ENCODE measurements around the gene ZNF140.

The ZNF140 gene

GRCh38 chr12:133061954-133062353 lies 18.8 kb upstream of the ZNF140 start:
- TF ChIP-seq PKNOX1 (IDR thresholded peaks at IDR 0.05), result no peak
- TF ChIP-seq ELF4 (IDR thresholded peaks at IDR 0.05), result no peak
- TF ChIP-seq ARNT (IDR thresholded peaks at IDR 0.05), result no peak
- no peak for TF ChIP-seq LEF1 (IDR thresholded peaks at IDR 0.05; ENCODE audit: borderline replicate concordance)
- TF ChIP-seq FOXA1 (IDR thresholded peaks at IDR 0.05), result no peak
- TF ChIP-seq SUZ12 (IDR thresholded peaks at IDR 0.05), result no peak
- no peak for TF ChIP-seq SP1 (IDR thresholded peaks at IDR 0.05)
- no peak for TF ChIP-seq L3MBTL2 (conservative IDR thresholded peaks at IDR 0.05)
- DNase-seq (ENCODE audit: extremely low spot score), result no peak
- POLR2A ChIA-PET, result no interaction called here
- CTCF ChIA-PET, result no interaction called here

GRCh38 chr12:133063556-133063955 lies 17.2 kb upstream of the ZNF140 start:
- TF ChIP-seq NFRKB (IDR thresholded peaks at IDR 0.05) (no peak), ELF4 (IDR thresholded peaks at IDR 0.05) (no peak), FOXA1 (IDR thresholded peaks at IDR 0.05) (no peak), HDGF (IDR thresholded peaks at IDR 0.05; ENCODE audit: borderline replicate concordance) (no peak), ARNT (IDR thresholded peaks at IDR 0.05) (no peak), BHLHE40 (IDR thresholded peaks at IDR 0.05; ENCODE audit: borderline replicate concordance) (no peak), TARDBP (IDR thresholded peaks at IDR 0.05) (no peak), FOXM1 (IDR thresholded peaks at IDR 0.05; ENCODE audit: borderline replicate concordance) (no peak), SUZ12 (IDR thresholded peaks at IDR 0.05) (no peak), CTBP1 (IDR thresholded peaks at IDR 0.05; ENCODE audit: borderline replicate concordance) (no peak), PKNOX1 (IDR thresholded peaks at IDR 0.05) (no peak), FOXK2 (IDR thresholded peaks at IDR 0.05) (no peak), SP1 (IDR thresholded peaks at IDR 0.05) (no peak), L3MBTL2 (conservative IDR thresholded peaks at IDR 0.05) (no peak), ZNF384 (IDR thresholded peaks at IDR 0.05) (no peak), LEF1 (IDR thresholded peaks at IDR 0.05; ENCODE audit: borderline replicate concordance) (no peak)
- POLR2A ChIA-PET, result no interaction called here
- DNase-seq (ENCODE audit: extremely low spot score), result no peak
- CTCF ChIA-PET, result no interaction called here

- TF ChIP-seq L3MBTL2 (conservative IDR thresholded peaks at IDR 0.05), result no peak
- no peak for TF ChIP-seq FOXA1 (IDR thresholded peaks at IDR 0.05)
- no peak for TF ChIP-seq SP1 (IDR thresholded peaks at IDR 0.05)
- TF ChIP-seq ELF4 (IDR thresholded peaks at IDR 0.05), result no peak
- TF ChIP-seq SUZ12 (IDR thresholded peaks at IDR 0.05), result no peak
- no peak for TF ChIP-seq FOXK2 (IDR thresholded peaks at IDR 0.05)
- no peak for TF ChIP-seq BHLHE40 (IDR thresholded peaks at IDR 0.05; ENCODE audit: borderline replicate concordance)
- no peak for TF ChIP-seq NFRKB (IDR thresholded peaks at IDR 0.05)
- no peak for TF ChIP-seq ARNT (IDR thresholded peaks at IDR 0.05)
- no peak for TF ChIP-seq HDGF (IDR thresholded peaks at IDR 0.05; ENCODE audit: borderline replicate concordance)
- TF ChIP-seq LEF1 (IDR thresholded peaks at IDR 0.05; ENCODE audit: borderline replicate concordance), result no peak
- no peak for TF ChIP-seq CTBP1 (IDR thresholded peaks at IDR 0.05; ENCODE audit: borderline replicate concordance)
- TF ChIP-seq PKNOX1 (IDR thresholded peaks at IDR 0.05), result no peak
- no peak for TF ChIP-seq ZNF384 (IDR thresholded peaks at IDR 0.05)
- no peak for TF ChIP-seq FOXM1 (IDR thresholded peaks at IDR 0.05; ENCODE audit: borderline replicate concordance)
- no peak for TF ChIP-seq TARDBP (IDR thresholded peaks at IDR 0.05)
- no peak for DNase-seq (ENCODE audit: extremely low spot score)
- ChIA-PET POLR2A (no interaction called here), CTCF (no interaction called here)
Measured at GRCh38 chr12:133073836-133074235, 6.9 kb upstream of the ZNF140 start.

- DNase-seq (ENCODE audit: extremely low spot score), result peak; percentile 87
- ChIA-PET CTCF (no interaction called here), POLR2A (interaction anchor here (0.6 to 2.4 kb wide), 7 partner anchors 42 to 193 kb away, joined by 3 to 7 read pairs (median 3); partner anchors contain the start of genes CHFR, ZNF10, ZNF268 and ZNF891)
- peak; percentile 92 for TF ChIP-seq ELF4 (IDR thresholded peaks at IDR 0.05)
- no peak for TF ChIP-seq SP1 (IDR thresholded peaks at IDR 0.05)
Measured at GRCh38 chr12:133080026-133080367, 726 bp upstream of the ZNF140 start.

- DNase-seq (ENCODE audit: extremely low spot score), result no peak
- POLR2A ChIA-PET, result interaction anchor here (2.4 kb wide), 1 partner anchor 49 kb away, joined by 7 read pairs; the partner anchor contains the start of genes ZNF10 and ZNF891
- TF ChIP-seq SP1 (IDR thresholded peaks at IDR 0.05) (no peak), BHLHE40 (IDR thresholded peaks at IDR 0.05; ENCODE audit: borderline replicate concordance) (no peak), NFRKB (IDR thresholded peaks at IDR 0.05) (no peak), ZNF384 (IDR thresholded peaks at IDR 0.05) (no peak), ARNT (IDR thresholded peaks at IDR 0.05) (no peak), ELF4 (IDR thresholded peaks at IDR 0.05) (no peak), FOXA1 (IDR thresholded peaks at IDR 0.05) (no peak), L3MBTL2 (conservative IDR thresholded peaks at IDR 0.05) (no peak), CTBP1 (IDR thresholded peaks at IDR 0.05; ENCODE audit: borderline replicate concordance) (no peak), PKNOX1 (IDR thresholded peaks at IDR 0.05) (no peak), HDGF (IDR thresholded peaks at IDR 0.05; ENCODE audit: borderline replicate concordance) (no peak), LEF1 (IDR thresholded peaks at IDR 0.05; ENCODE audit: borderline replicate concordance) (no peak), TARDBP (IDR thresholded peaks at IDR 0.05) (no peak), SUZ12 (IDR thresholded peaks at IDR 0.05) (no peak), FOXM1 (IDR thresholded peaks at IDR 0.05; ENCODE audit: borderline replicate concordance) (no peak), FOXK2 (IDR thresholded peaks at IDR 0.05) (no peak)
- CTCF ChIA-PET, result no interaction called here
Measured at GRCh38 chr12:133081159-133081780, 547 bp downstream of the ZNF140 start.

GRCh38 chr12:133083345-133083744 lies 2.6 kb downstream of the ZNF140 start:
- ChIA-PET CTCF (no interaction called here), POLR2A (no interaction called here)
- TF ChIP-seq ZNF384 (IDR thresholded peaks at IDR 0.05) (no peak), CTBP1 (IDR thresholded peaks at IDR 0.05; ENCODE audit: borderline replicate concordance) (no peak), L3MBTL2 (conservative IDR thresholded peaks at IDR 0.05) (no peak)
- DNase-seq (ENCODE audit: extremely low spot score), result no peak
